NCI-H446 treated with DMSO at 0.1 percent for 48 hours (cell line): ENCODE measurements around the gene ARHGAP22.
A peak's percentile ranks its signal among the peaks of the same experiment; 100 is the strongest.

ENCODE experiments used
- DNase-seq: peaks from one replicate; lab custom pipeline; 2025; lab: John Stamatoyannopoulos, UW

ARHGAP22 gene

GRCh38 chr10:48477616-48478015 lies 127.3 kb downstream of the ARHGAP22 start:
- DNase-seq = no peak

DNA sequence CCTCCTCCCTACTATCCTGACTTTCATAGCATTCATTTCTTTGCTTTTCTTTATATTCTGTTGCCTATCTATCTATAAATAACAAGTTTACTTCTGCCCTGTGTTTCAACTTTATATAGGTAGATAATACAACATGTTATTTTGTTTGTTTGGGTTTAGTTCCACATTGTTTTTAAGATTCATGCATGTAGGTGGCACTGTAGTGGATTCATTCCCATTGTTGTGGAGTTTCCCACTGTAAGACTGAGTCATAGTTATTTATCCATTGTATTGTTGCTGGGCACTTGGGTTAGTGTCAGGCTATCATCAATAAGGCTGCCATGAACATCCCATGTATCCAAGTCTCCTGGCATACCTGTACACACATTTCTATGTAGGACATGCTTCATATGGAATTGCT lies 127.7 kb downstream of the ARHGAP22 start:
- no peak for DNase-seq

- DNase-seq = no peak
Observed at GRCh38 chr10:48476279-48476982, 128.4 kb downstream of the ARHGAP22 start.

GRCh38 chr10:48475943-48476278 lies 129.0 kb downstream of the ARHGAP22 start:
- DNase-seq = no peak

DNA sequence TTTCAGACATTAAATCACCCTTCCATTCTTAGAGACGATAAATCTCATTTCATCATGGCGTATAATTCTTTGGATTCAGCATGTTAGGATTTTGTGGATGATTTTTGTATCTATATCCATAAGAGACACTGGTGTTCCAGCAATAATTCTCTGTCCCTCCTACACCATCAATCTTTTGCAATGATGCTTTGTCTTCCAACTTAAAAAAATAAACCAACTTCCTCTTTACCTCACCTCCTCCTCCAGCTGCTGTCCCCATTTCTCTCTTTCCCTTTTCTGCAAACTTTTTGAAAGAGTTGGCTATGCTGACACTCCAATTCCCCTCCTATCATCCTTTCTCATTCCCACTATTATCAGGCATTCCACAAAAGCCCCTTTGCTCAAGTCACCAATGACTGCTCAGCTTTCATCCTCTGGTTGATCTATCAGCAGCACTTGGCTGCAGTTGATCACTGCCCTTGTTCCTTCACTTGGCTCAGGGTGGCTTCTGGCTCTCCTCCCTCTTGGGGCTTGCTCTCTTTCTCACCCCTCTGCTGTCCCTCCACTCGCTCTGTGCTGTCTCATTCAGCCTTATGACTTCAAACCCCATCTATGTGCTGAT lies 130.0 kb downstream of the ARHGAP22 start:
- DNase-seq = no peak

DNA sequence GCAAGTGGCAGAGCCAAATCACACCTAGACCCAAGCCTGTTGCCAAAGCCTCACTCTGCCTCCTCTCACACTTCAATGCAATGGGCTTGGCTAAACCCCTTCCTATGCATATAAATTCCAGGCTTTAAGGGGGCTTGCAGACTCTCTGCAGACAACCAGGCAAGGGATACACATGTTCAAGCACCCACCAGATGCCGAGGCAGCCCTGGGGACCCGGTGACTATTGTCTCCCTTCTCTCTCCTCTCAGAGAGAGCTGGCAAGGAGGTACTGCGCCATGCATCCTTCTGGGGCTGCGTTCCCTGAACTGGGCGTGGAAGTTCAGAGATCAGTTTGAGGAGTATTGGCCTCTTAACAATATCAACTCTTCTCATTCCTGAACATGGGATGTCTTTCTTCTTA lies 131.2 kb downstream of the ARHGAP22 start:
- no peak for DNase-seq

DNA sequence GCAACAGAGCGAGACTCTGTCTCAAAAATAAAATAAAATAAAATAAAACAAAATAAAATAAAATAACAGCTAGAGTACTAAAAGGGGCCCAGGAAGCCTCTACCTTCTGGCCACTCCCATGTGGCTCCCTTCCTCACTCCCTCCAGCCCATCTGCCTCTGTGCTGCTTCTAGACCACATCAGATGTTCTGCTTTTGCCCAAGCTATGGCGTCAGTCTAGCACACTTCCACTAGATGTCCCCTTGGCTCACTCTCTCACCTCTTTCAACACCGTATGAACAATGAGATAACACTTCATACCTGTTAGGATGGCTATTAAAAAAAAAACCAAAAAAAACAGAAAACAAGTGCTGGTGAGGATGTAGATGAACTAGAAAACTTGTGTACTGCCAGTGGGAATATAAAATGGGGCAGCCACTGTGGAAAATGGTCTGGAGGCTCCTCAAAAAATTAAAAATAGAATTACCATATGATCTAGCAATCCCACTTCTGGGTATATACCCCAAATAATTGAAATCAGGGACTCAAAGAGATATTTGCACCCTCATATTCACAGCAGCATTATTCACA lies 132.3 kb downstream of the ARHGAP22 start:
- no peak for DNase-seq

DNA sequence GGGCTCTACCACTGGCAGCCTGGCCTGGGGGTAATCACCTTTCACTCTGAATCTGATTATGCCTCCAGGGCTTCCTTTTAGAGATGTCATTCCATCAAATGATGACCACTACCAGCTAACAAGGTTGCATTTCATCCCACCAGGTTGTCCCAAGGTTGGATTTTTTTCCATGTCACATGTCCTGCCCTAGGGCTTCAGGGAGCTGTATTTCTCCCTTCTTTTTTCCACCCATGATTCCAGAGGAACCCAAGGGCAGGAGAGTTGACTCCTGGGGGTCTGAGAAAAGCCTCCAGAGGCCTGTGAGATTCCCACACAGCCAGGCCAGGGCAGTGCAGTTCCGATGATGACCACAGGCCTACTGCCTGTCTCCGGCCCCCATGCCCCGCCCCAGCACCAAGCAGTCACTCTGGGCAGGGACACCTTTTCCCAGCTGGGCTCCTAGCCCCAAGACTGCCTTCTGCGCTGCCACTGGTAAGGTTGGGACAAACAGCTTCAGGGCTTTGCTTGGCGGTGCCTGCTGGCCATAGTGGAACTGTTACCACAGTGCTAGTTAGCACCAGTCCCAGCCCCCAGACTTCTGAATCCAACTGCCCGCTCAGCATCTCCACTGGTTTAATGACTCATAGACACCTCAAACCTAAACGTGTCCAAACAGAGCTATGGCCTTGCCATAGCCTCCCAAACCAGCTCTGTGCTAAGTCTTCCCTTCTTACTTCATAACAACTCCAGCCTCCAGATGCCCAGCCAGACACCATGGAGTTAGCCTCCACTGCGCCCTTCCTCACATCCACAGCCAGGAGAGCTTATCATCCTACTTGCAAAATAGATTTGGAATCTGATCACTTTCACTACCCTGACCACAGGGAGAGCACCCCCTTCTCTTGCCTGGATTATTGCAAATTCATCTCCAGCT lies 133.7 kb downstream of the ARHGAP22 start:
- no peak for DNase-seq

DNA sequence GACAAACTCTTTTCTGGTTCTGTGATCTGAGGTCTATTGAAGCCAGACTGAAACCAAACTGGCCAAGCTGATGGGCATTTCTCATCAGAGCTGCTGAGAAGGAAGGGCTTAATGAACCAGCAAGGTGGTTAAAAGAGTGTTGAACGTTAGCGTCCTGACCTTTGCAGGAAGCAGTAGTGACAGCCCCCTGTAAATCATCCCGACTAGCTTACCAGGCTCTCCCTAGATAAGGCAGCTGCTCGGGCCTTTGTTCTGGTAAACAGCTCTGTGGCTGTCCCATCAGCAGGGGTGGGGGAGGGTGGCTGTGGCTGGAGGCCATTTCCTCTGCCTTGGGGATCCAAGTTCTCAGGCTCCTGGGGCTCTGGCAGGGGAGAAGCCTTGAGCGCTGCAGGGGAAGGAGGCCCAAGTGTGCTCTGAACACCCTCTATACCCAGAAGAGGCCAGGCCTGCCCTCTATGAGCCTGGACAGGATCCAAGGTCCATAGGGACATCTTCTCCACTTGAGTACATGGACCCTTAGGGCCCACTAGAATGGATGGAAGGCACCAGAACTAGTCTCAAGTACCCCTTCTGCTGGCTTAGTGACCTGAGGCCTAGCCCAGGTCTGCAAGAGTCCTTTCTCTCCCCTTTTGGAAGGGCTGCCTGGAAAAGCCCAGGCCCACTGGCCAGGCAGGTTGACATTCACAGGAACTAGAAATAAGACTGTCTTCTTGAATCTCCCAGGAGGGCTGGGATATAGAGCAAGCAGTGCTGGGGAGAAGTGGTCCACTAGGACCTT lies 134.6 kb downstream of the ARHGAP22 start:
- no peak for DNase-seq

DNA sequence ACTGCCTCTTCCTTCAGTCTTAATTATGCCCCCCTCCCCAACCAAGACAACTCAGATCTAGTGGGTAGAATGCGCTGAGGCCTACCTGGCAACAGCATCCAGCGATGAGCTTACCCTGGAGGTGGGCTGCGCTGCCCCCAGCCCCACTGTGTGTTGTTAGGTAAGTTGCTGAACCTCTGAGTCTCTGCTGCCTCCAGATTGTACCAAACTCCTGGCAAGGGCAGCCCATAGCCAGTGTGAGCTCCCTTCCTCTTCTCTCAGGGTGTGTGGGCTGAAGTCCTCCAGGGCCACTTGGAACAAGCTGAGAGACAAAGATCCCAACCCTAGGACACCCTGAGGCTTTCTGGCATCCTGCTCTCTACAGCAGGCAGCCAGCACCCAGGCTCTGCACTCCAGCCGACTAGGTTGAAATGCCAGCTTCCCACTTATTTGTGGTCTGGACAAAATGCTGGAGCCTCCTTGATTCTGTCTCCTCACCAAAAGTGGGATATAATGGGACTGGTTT lies 135.3 kb downstream of the ARHGAP22 start:
- no peak for DNase-seq

DNA sequence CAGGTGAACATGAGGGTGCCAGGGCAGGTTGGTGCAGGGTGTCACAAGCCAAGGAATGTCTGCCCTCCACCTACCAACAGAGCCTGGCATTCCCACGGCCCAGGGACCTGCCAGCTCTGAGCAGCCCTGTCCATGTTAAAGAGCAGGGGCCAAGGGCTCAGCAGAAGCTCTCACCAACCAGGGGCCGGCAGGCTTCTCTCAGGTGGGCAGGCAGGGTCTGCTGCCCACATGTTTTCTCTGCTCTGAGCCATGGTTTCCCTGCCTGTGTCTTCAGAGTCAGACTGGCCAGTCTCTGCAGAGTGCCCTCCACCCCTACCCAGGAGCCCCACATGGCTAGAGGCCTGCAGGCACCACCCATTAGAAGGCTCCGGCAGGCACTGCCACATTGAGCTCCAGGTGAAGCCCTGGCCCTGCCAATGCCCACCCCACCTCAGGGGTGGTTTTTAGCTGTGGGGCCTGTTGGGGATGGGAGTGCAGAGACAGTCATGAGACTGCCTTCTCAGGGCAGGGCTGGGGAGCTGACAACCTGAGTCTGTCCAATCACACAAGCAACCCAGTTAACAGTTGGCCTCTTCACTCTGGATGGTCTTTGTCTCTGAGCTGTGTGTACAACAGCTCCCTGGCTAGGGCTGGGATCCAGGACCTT lies 135.9 kb downstream of the ARHGAP22 start:
- DNase-seq = no peak

GRCh38 chr10:48468130-48468790 lies 136.6 kb downstream of the ARHGAP22 start:
- DNase-seq = no peak

- DNase-seq = no peak
Observed at GRCh38 chr10:48467669-48468068, 137.2 kb downstream of the ARHGAP22 start.

DNA sequence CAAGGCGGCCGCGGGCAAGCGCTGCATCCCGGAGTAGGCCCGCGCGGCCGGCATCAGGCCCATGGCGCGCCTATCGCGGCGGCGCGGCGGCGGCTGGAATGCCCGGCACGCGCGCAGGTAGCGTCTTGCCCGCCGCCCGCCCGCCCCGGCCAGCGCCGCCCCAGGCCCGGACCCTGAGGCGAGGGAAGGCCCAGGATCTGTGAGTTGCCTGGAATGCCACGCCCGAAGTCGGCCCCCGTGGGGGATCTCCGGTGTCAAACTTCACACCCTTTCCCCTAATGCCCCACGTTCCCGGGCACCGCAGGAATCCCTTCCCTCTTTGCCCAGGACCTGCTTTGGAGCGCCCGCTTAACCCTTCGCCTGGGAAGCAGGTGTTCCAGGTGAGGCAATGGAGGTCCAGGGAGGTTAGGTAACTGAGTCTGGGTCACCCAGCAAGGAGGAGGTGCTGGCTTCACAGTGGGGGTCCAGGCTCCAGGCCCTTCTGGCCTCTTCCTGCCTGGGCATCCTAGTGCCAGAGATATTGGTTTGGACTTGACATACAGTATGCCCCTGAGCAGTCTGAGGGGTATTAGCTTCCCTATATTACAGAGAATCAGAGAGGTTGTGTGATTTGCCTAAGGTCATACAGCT lies 138.1 kb downstream of the ARHGAP22 start:
- no peak for DNase-seq

- DNase-seq = no peak
Observed at GRCh38 chr10:48465860-48466521, 138.9 kb downstream of the ARHGAP22 start.

- DNase-seq = peak; percentile 70
Observed at GRCh38 chr10:48464871-48465736, 139.8 kb downstream of the ARHGAP22 start.

DNA sequence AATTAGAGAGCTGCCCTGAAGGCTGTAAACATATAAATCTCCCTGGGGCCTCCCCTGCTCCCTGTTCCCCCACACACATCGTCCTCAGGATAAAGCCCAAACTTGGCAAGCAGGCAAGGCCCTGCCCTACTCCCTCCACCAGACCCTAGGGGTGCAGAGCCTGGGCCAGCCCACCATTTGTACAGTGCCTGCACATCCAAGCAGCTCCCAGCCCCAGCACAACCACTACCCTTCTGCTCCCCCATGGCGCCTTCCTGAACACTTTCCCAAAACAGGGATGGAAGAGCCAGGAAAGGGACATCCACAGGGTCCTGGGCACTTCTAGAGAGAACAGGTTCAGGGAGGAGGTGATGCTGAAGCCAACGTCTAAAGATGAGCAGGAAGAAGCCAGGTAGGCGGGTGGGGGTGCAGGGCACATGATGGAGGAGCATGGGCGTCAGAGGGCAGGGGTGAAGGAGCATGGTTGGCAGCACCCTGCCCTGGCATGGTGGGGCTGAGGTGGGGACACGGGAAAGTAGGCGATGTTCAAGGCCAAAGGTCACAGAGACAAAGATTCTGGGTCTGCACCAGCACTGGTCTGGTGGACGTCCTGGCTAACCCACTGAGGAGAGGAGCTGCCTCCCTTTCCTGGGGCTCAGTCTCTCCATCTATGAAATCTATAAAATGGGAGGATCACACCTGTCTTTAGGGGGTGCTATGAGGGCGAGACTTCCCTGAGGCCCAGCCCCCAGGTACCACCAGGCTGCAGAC lies 140.6 kb downstream of the ARHGAP22 start:
- DNase-seq = no peak
